ENCODE data around the gene CD40. TPM values are rescaled to one million over a fixed set of nuclear protein-coding genes. Genes with fewer than 3 reads are reported as not detected.
A peak's percentile ranks its signal among the peaks of the same experiment; 100 is the strongest.

CD40 gene
- total RNA-seq, 2 experiments from 2014 or later, result 6.1 to 6.3 TPM

- peaks cover 3% of the 10 kb centered on the region for H3K4me1 Mint-ChIP-seq (ENCODE audit: low read depth)
- intact Hi-C loops (cut with micrococcal nuclease), result no loop called here
Observed at GRCh38 chr20:46128310-46129151, 10.4 kb downstream of the CD40 start.

GRCh38 chr20:46129955-46130481 is 11.9 kb downstream of the CD40 start:
- CTCF ChIA-PET, result interaction anchor here (0.6 to 1.0 kb wide), 2 partner anchors 9 to 116 kb away, joined by 3 to 4 read pairs; no protein-coding TSS in a partner anchor
- Mint-ChIP-seq H3K4me1 (ENCODE audit: low read depth) (peaks cover 3% of the 10 kb centered on the region), H3K27me3 (ENCODE audit: low read depth) (peaks cover 23% of the 10 kb centered on the region), H3K27ac (no peak overlapping the region), H3K9me3 (no peaks in the 10 kb centered on the region), H3K36me3 (ENCODE audit: low read depth) (no peaks in the 10 kb centered on the region), H3K4me3 (no peak overlapping the region)
- DNase-seq, result no peak
- intact Hi-C loops (cut with micrococcal nuclease), result loop anchor here (5.0 kb wide), 1 partner anchor 552 kb away; no protein-coding TSS in a partner anchor

More at GRCh38 chr20:46128310-46129151, 10.4 kb downstream of the CD40 start:
- CTCF ChIA-PET, result interaction anchor here (0.6 to 0.7 kb wide), 2 partner anchors 30 to 221 kb away, joined by 3 to 4 read pairs; no protein-coding TSS in a partner anchor
- H3K36me3 Mint-ChIP-seq (ENCODE audit: low read depth), result peaks cover 5% of the 10 kb centered on the region
- peaks cover 19% of the 10 kb centered on the region for H3K27me3 Mint-ChIP-seq (ENCODE audit: low read depth)
- DNase-seq, result peak; percentile 11
- no peak overlapping the region for H3K27ac Mint-ChIP-seq
- no peaks in the 10 kb centered on the region for H3K9me3 Mint-ChIP-seq
- H3K4me3 Mint-ChIP-seq, result no peak overlapping the region

DNA sequence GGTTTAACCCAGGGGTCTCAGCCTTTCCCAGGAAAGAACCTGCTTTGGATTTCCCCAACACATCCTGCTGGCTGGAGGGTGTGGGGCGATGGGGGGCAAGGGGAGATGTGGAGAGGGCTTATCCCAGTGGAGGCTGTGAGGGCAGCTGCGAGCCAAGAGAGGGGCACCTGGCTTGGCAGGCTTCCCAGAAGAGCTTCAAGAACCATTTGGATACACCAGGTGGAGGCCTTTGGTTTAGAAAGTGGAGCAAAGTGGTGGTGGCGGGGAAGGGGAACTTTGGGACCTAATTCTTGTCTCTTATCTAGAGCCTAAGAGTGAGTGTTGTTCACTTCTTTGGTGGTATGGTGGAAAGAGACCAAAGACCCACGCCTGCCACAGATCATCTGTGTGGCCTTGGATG is 12.4 kb downstream of the CD40 start:
- Mint-ChIP-seq H3K9me3 (no peaks in the 10 kb centered on the region), H3K4me1 (ENCODE audit: low read depth) (peaks cover 3% of the 10 kb centered on the region), H3K36me3 (ENCODE audit: low read depth) (no peaks in the 10 kb centered on the region), H3K27ac (no peak overlapping the region), H3K4me3 (no peak overlapping the region), H3K27me3 (ENCODE audit: low read depth) (peaks cover 24% of the 10 kb centered on the region)
- CTCF ChIA-PET, result interaction anchor here (0.6 kb wide), 1 partner anchor 10 kb away, joined by 3 read pairs; no protein-coding TSS in a partner anchor
- DNase-seq, result no peak
- intact Hi-C loops (cut with micrococcal nuclease), result loop anchor here (5.0 kb wide), 1 partner anchor 552 kb away; no protein-coding TSS in a partner anchor

- Mint-ChIP-seq H3K27me3 (ENCODE audit: low read depth) (peaks cover 27% of the 10 kb centered on the region), H3K4me3 (no peak overlapping the region), H3K36me3 (ENCODE audit: low read depth) (no peaks in the 10 kb centered on the region), H3K4me1 (ENCODE audit: low read depth) (peaks cover 3% of the 10 kb centered on the region), H3K9me3 (no peaks in the 10 kb centered on the region), H3K27ac (no peak overlapping the region)
- intact Hi-C loops (cut with micrococcal nuclease), result loop anchor here (5.0 kb wide), 1 partner anchor 551 kb away; no protein-coding TSS in a partner anchor
- CTCF ChIA-PET, result interaction anchor here (0.6 to 2.0 kb wide), 4 partner anchors 12 to 175 kb away, joined by 3 to 9 read pairs (median 6); no protein-coding TSS in a partner anchor
- DNase-seq, result no peak
Observed at GRCh38 chr20:46131396-46131795, 13.3 kb downstream of the CD40 start.

DNA sequence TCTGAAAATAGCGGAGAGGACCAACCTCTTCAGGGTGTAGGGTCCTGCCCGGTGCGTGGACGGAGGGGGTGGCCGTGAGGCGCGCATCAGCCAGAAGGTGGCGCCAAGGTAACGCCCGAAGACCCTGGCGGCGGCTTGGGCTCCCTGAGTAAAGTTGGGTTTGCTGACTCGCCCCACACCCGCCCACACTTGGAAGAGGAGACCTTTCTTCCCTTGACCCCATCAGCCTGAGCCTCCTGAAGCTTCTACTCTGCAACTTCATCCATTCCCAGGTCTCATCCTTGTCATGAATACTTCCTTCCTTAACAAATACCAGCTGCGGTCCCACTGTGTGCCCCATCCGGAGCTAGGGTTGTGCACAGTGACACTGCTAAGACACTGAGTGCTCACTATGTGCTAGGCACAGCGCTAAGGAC is 14.6 kb downstream of the CD40 start:
- H3K4me1 Mint-ChIP-seq (ENCODE audit: low read depth), result peaks cover 3% of the 10 kb centered on the region
- H3K27ac Mint-ChIP-seq, result no peak overlapping the region
- CTCF ChIA-PET, result interaction anchor here (0.7 to 2.0 kb wide), 16 partner anchors 11 to 294 kb away, joined by 3 to 9 read pairs (median 4); partner anchors contain the start of gene CD40
- intact Hi-C loops (cut with micrococcal nuclease), result loop anchor here (1.0 to 5.0 kb wide), 5 partner anchors 42 to 550 kb away; no protein-coding TSS in a partner anchor
- H3K27me3 Mint-ChIP-seq (ENCODE audit: low read depth), result peaks cover 31% of the 10 kb centered on the region
- H3K36me3 Mint-ChIP-seq (ENCODE audit: low read depth), result no peaks in the 10 kb centered on the region
- no peak overlapping the region for H3K4me3 Mint-ChIP-seq
- peak; percentile 69 for DNase-seq
- H3K9me3 Mint-ChIP-seq, result no peaks in the 10 kb centered on the region

DNA sequence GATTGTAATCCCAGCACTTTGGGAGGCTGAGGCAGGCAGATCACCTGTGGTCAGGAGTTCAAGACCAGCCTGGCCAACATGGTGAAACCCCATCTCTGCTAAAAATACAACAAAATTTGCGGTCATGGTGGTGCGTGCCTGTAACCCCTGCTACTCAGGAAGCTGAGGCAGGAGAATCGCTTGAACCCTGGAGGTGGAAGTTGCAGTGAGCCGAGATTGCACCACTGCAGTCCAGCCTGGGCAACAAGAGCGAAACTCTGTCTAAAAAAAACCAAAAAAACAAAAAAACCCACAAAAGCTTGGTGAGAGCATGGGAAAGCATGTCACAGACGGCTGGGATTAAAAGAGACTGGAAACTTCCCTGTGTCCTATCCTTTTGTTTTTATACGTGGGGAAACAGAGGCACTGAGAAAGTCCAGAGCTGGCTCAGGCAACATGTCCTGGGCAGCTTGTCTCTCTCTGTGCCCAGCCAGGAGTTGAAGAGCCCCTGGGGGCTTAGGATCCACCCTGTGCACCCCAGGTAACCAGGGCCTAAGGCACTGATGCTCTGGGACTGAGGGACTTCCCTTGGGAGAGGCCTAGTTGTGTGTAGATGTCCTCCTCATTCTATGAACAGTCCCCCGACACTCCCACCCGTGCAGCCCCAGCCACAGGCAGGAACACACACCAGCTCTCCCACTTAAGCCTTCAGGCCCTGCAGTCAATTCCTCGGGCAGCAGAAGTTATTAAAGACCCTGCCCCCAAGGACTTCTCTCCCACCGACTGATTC is 16.0 kb downstream of the CD40 start:
- Mint-ChIP-seq H3K4me3 (no peak overlapping the region), H3K27ac (no peak overlapping the region), H3K4me1 (ENCODE audit: low read depth) (peaks cover 3% of the 10 kb centered on the region), H3K9me3 (no peaks in the 10 kb centered on the region), H3K27me3 (ENCODE audit: low read depth) (peaks cover 31% of the 10 kb centered on the region), H3K36me3 (ENCODE audit: low read depth) (no peaks in the 10 kb centered on the region)
- intact Hi-C loops (cut with micrococcal nuclease), result loop anchor here (2.0 to 5.0 kb wide), 3 partner anchors 173 to 548 kb away; no protein-coding TSS in a partner anchor
- DNase-seq, result no peak
- CTCF ChIA-PET, result interaction anchor here (1.3 to 1.6 kb wide), 4 partner anchors 13 to 215 kb away, joined by 3 to 5 read pairs (median 4); no protein-coding TSS in a partner anchor

DNA sequence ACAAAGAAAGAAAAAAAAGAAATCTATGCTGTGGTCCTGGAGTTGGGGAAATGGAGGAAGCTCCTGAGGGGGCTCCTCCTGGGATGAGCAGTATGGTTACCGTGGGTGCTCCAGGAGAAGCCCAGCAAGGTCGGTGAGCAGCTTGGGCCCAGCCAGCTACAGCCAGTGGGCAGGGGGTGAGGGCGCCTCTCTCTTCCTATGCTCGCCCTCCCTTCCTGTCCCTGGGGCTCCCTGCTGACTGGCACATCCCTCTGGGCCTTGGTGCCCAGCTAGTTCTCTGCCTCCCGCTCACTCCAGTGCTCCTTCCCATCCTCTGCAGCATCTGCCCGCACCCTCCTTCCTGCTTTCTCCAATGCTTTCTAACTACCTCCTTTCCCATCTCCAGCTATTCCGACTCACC is 16.6 kb downstream of the CD40 start:
- H3K4me1 Mint-ChIP-seq (ENCODE audit: low read depth), result peaks cover 3% of the 10 kb centered on the region
- intact Hi-C loops (cut with micrococcal nuclease), result loop anchor here (5.0 kb wide), 1 partner anchor 548 kb away; no protein-coding TSS in a partner anchor
- no peaks in the 10 kb centered on the region for H3K9me3 Mint-ChIP-seq
- no peak overlapping the region for H3K27ac Mint-ChIP-seq
- CTCF ChIA-PET, result interaction anchor here (0.7 to 1.5 kb wide), 3 partner anchors 12 to 42 kb away, joined by 3 to 6 read pairs (median 3); no protein-coding TSS in a partner anchor
- no peak overlapping the region for H3K4me3 Mint-ChIP-seq
- peaks cover 35% of the 10 kb centered on the region for H3K27me3 Mint-ChIP-seq (ENCODE audit: low read depth)
- DNase-seq, result no peak
- H3K36me3 Mint-ChIP-seq (ENCODE audit: low read depth), result no peaks in the 10 kb centered on the region

- DNase-seq, result no peak
- Mint-ChIP-seq H3K9me3 (no peaks in the 10 kb centered on the region), H3K27ac (no peak overlapping the region), H3K27me3 (ENCODE audit: low read depth) (peaks cover 30% of the 10 kb centered on the region), H3K36me3 (ENCODE audit: low read depth) (no peaks in the 10 kb centered on the region), H3K4me3 (no peak overlapping the region), H3K4me1 (ENCODE audit: low read depth) (peaks cover 3% of the 10 kb centered on the region)
- intact Hi-C loops (cut with micrococcal nuclease), result no loop called here
- CTCF ChIA-PET, result interaction anchor here (0.6 to 1.5 kb wide), 2 partner anchors 38 to 153 kb away, joined by 3 to 4 read pairs; no protein-coding TSS in a partner anchor
Observed at GRCh38 chr20:46135856-46136633, 17.9 kb downstream of the CD40 start.

- Mint-ChIP-seq H3K27me3 (ENCODE audit: low read depth) (peaks cover 28% of the 10 kb centered on the region), H3K4me3 (no peak overlapping the region), H3K9me3 (no peaks in the 10 kb centered on the region), H3K4me1 (ENCODE audit: low read depth) (peaks cover 1% of the 10 kb centered on the region), H3K27ac (no peak overlapping the region), H3K36me3 (ENCODE audit: low read depth) (no peaks in the 10 kb centered on the region)
- no peak for DNase-seq
- intact Hi-C loops (cut with micrococcal nuclease), result no loop called here
- CTCF ChIA-PET, result no interaction called here
Observed at GRCh38 chr20:46137816-46138215, 19.7 kb downstream of the CD40 start.

GRCh38 chr20:46139266-46139889 is 21.3 kb downstream of the CD40 start:
- Mint-ChIP-seq H3K36me3 (ENCODE audit: low read depth) (no peaks in the 10 kb centered on the region), H3K4me1 (ENCODE audit: low read depth) (no peaks in the 10 kb centered on the region), H3K4me3 (no peak overlapping the region), H3K27me3 (ENCODE audit: low read depth) (peaks cover 24% of the 10 kb centered on the region), H3K27ac (no peak overlapping the region), H3K9me3 (no peaks in the 10 kb centered on the region)
- intact Hi-C loops (cut with micrococcal nuclease), result no loop called here
- CTCF ChIA-PET, result no interaction called here
- no peak for DNase-seq
